Activated naive CD8-positive, alpha-beta T cell treated with anti-CD3 and anti-CD28 coated beads, Interleukin-2, amount 50 U/mL, for 16 hours (primary cell): ENCODE data around the gene PIGU.
"Not testable (repeated sequence)": the region's sequence is repeated elsewhere in the genome, so short reads cannot be mapped to it uniquely, and the experiment has no call there.

Experiments used
- DNase-seq: peaks from one replicate; pipeline ENCODE4 v3.0.0-alpha.2; 2020; ENCODE audit warnings: low read depth, low spot score

PIGU gene

GRCh38 chr20:34514897-34515483 lies 161.9 kb downstream of the PIGU start:
- DNase-seq: no peak

GRCh38 chr20:34514034-34514433 lies 162.9 kb downstream of the PIGU start:
- not testable (repeated sequence) for DNase-seq

GRCh38 chr20:34512955-34513419 lies 163.9 kb downstream of the PIGU start:
- no peak for DNase-seq

- DNase-seq: no peak
Measured at GRCh38 chr20:34512266-34512954, 164.5 kb downstream of the PIGU start.

GRCh38 chr20:34511891-34512265 lies 165.0 kb downstream of the PIGU start:
- DNase-seq: no peak

GRCh38 chr20:34510575-34510974 lies 166.3 kb downstream of the PIGU start:
- no peak for DNase-seq
